Adrenal gland (tissue), 5 donors: Measurements from ENCODE around the gene PTK6.

Experiments used
- CTCF ChIP-seq, 6 experiments: fragments of 450-650 bp in 4 of 6; fragments of 200-600 bp in 2 of 6; sonication (generic) in 1 of 6; IDR thresholded peaks; 1 replicate in 5 of 6; 2 replicates in 1 of 6; pipeline versions ENCODE4 v1.5.1 to v1.8.0; 2016 to 2021; ENCODE audit warnings: antibody characterized with exemption in 6 of 6, mild to moderate bottlenecking in 2 of 6, moderate library complexity in 1 of 6
- POLR2A ChIP-seq, 2 donors: fragments of 450-650 bp; IDR thresholded peaks; one replicate each; pipeline ENCODE4 v1.6.1; 2017; ENCODE audit warnings: antibody characterized with exemption in 2 of 2, mild to moderate bottlenecking in 2 of 2, moderate library complexity in 1 of 2
- donor health status: DM: no; HTN: no; CAD: no.

GRCh38 chr20:63522981-63523611, 14.1 kb downstream of the PTK6 start:
- TF ChIP-seq CTCF (IDR thresholded peaks at IDR 0.05), result no peak
- TF ChIP-seq POLR2A (IDR thresholded peaks at IDR 0.05), result no peak
